Right lung (tissue), 5 donors: ENCODE results near the gene PAPOLB. TPM values are rescaled to one million over a fixed set of nuclear protein-coding genes. Genes with fewer than 3 reads are reported as not detected.
A peak's percentile ranks its signal among the peaks of the same experiment; 100 is the strongest.

Source experiments
- DNase-seq, 2 donors: peaks; one replicate each; pipeline ENCODE4 v3.0.0-alpha.2; 2013
- polyA plus RNA-seq, 5 donors: library from polyadenylated mRNA; unstranded; fragments of 120-200 nt; gene quantifications; one replicate each; pipeline versions ENCODE4 v1.2.1 to v1.2.3, GENCODE V29; 2013; ENCODE audit warnings: inconsistent platforms in 1 of 5, low replicate concordance in 1 of 5; ENCODE audit not compliant: insufficient read length in 5 of 5, insufficient read depth in 1 of 5

PAPOLB gene
- polyA plus RNA-seq, 5 donors, result 0.04 to 0.18 (median 0.09) TPM

DNA sequence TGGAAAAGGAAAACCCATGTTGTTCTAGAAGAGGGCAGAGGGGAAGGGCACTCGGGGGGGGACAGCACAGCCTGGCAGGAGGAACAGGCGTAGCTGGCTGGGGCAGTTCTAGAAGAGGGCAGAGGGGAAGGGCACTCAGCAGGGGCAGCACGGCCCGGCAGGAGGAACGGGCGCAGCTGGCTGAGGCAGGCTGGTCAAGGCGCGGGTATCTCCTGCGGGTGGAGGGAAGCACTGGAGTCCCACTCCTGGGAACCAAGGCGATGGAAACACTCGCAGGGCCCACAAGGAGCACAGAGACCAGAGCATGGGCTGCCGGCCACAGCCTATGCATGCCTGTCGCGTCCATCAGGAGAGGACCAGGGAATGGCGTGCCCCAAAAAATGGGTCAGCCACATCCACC lies 36.7 kb downstream of the PAPOLB start:
- no peak for DNase-seq

DNA sequence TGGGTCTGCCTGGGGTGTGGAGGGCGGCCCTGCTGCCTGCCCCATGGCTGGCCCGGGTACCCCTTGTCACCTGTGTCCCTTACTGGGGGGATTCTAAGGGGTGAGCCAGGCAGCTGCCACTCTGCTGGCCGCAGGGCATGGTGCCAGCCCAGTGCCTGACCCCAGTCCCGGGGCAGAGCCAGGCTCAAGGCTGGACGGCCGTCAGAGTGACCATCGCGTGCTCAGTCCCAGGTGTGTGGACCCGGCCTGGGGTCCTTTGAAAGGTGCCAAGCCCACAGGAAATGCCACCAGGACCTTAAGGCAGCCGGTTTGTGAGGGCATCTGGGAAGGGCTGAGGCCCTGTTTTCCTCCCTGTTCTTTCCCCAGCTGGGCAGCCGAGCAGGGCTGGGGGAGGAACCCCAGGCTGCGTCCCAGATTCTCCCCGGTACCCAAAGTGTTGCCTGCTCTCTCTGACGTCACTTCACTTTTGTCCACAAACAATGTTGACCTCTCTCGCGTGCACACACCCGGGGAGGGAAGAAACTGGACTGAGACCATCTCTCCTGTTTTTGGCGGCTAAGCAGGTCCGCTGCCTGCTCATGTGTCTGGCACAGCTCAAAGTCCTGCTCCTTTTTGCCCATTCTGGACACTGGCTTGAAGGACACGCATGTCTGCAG lies 37.6 kb downstream of the PAPOLB start:
- DNase-seq, result no peak

DNA sequence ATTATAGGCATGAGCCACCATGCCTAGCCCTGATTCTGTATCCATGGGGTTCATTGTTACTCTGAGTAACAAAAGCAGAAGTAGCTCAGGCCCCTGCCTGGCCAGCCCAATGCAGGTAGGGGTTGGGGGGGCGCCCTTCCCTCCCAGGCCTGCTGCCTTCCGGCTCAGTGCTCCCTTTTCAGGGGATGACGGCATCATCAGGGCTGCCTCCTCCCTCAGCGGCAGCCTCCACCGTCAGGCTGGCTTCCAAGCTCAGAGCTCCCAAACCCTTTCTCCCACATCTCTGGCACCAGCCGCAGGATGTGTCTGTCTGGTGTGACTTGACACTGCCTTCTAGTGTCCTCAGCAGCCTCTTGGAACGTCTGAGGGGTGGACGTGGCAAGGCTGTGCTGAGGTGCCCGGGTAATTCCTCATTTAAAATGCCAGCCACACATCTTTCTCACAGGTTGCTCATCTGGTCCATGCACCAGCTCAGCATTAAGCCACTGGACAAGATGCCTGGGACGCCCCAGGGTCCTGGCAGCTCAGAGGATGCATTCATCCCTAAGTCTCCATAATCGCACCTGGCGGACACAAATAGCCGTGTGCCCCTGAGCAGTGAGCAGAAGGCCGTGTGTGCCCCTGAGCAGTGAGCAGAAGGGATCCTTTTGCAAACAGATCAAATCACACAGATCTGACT lies 38.2 kb downstream of the PAPOLB start:
- DNase-seq, result no peak

DNA sequence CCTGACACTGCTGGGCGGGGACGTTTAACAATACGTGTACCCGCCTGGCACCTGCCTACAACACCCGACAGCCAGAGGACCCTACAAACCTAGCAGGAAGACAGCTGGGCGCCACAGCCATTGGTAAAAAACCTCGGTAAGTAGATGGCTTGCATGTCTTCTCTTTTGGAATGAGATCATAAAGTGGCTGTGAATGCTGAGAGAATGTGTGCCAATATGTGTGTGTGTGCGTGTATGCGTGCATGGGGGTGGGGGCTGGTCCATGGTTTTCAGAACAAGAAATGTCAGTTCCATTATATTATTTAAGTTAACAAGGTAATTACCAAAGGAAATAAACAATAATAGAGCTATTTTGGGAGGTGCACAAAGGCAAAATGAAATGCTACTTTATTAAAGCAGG lies 39.2 kb downstream of the PAPOLB start:
- DNase-seq, result no peak

DNA sequence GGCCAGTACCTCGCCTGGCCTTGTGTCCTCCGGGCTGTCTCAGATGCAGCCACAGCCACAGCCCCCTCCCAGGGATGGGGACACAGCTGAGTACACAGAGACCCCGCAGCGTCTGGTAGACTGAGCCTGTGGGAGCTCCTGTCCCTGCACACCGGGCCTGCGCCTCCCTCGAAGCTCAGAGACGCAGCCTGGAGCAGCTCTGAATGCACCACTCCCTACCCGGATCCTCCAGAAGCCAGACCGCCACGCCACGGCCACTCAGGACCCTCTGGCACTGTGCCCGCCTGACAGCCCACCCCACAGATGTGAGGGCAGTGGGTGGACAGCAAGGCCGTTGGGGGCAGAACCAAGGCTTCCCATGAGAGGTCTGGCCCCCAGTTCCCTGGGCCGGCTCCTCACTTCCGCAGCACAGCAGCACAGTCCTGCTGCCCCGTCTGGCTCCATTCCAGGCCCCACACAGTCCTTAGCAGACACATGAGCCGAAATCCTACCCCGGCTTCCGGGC lies 40.8 kb downstream of the PAPOLB start:
- no peak for DNase-seq

DNA sequence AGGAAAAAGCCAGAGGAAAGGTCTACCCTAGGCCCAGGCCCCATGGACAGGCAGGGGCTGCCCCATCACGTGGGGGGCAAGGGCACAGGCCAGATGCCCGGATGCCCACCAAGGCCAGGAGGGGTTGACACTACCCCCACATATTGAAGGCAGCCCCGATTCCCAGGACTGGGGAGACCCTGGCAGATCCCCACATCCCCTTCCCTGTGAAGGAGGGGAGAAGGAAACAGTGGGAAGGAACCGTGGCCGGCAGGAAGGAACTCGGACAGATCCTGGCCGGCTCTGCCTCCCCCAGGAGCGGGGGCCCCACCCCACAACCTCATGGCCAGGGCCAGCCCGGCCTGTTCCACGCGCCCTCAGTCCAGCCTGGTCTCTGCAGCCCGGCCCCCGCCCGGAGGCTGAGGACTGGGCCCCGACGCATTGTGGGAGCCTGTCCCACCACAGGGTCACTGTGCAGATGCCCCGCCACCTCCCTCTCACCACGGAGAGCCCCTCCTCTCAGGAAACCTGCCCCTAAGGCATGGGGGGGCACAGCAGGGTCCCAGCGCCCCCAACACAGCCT lies 41.3 kb downstream of the PAPOLB start:
- no peak for DNase-seq

DNA sequence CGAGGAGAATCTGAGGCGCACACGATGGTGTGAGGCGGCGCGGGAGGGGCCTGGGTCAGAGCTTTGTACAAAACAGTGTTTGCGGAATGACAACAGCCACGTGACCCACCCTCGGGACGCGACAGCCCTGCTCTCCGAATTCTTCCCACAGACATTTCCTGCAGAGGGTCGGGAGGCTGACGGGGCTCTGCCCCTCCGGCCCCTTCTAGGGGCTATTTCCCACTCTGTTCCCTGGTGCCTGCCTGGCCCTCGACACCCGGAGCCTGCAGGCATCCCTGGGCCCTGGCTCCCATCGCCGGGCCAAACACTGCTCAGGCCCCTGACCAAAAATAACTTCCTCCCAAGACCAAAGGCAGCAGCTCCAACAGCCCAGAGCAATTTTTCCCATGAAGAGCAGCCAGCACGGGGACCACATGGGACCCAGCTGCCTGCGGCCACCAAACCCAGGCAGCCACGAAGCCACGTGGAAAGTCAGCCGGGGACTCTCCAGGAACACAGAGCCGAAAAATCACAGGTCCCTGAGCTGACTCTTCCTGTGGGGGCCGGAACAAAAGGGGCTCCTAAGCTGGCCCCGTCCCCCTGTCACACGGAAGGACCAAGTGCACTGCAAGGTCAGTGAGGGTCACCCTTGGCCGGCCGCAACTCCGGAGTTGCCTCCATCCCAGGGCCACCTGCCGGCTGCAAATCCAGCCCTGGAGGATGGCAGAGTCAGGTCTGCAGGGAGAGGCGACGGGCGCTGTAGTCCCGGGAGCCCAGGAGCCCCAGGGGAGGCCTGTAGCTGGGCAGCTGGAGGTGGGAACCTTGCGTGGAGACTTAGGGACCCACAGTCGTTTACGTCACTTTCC lies 42.0 kb downstream of the PAPOLB start:
- DNase-seq, result no peak

DNA sequence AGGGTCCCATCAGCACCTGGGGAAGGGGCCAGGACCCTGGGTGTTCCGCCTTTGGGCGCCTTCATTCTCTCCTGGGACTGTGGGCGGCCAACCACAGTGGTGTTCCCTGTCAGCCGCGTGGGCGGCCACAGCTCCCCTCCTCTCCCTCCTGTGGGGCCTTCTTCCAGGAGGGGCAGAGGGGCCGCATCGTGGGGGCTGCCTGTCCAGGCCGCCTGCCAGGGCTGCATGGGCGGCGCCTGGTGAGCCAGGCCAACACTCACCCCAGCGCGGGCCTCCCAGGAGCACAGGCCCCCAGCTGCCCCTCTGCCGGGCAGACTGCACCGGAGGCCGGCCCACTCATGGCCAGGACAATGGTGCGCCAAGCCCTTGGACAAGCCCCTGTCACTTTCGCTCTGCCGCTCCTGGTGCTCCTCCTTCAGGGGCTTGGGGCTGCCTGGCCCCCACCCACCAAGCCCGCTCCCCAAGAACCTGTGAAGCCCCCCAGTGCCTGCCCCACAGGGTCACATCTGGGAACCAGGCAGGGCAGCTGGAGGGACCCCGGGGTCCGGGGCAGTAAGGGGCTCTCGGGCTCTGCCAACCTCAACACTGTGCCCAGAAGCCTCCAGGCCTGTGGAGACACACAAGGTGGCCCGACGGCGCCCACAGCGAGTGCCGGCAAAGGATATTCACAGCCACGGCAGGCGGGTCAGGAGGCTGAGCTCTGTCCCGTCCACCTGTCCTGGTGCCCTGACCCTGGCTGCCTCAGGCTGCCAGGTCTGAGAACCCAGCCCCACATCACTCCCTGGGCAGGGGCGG lies 43.6 kb downstream of the PAPOLB start:
- DNase-seq, result peak in 1 of 2 donors; percentile 47

DNA sequence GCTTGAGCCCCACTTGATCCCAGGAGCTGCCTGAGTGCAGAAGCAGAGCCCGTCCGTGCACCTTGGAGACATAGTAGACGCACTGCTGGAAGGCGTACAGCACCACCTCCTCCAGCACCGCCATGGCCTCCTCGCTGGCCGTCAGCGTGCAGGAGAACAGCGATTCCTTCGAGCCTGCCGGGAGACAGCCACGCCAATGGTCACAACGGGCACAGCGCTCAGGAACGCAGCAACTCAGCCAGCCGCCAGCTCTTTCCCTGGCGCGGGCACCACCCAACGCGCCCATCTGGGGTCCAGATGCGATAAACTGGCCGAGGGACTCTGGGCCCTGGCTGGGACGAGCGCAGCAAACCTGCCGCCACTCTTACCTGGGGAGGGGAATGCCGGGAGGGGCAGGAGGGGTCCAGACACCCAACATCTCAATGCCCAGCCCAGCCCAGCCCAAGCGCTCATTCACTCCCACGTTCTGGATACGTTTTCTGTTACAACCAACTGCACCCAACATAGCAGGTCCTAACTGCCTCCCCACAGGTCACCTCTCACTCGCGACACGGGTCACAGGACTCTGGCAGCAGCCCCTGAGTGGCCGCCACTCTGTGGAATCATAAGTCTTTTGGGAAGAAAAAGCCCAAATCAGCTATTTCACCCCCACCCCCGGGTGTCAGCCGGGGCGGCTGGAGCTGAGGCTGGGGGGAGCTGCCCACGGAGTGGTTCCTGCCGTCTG lies 44.5 kb downstream of the PAPOLB start:
- DNase-seq, result no peak

DNA sequence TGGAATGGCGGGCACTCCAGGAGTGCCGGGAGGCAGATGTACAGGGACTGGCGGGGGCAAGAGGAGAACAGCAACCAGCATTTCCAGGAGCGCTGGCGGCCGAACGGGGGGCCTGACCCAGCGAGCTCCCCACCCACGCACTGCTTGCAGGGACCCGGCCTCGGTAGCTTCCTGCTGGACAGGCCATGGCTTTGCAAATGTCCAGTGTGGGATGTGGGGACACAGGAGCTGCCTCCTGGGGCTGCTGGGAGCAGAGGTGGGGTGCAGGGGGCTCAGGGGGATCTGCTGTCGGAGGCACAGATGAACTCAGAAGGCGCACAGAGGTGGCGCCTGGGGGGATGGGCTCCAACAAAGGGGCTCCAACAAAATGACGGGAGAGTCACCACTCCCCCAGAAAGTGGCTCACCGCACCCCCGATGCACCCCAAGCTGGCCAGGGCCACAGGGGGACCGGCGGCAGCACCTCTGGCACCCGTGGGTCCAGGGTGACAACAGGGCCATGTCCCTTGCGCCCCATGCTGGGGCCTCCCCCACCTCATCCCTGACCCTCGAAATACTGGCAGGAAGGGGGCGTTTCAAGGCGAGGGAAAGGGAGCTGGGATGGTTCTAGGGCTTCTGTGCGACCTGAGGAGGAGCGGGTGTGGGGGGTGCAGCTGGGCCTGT lies 45.3 kb downstream of the PAPOLB start:
- no peak for DNase-seq

DNA sequence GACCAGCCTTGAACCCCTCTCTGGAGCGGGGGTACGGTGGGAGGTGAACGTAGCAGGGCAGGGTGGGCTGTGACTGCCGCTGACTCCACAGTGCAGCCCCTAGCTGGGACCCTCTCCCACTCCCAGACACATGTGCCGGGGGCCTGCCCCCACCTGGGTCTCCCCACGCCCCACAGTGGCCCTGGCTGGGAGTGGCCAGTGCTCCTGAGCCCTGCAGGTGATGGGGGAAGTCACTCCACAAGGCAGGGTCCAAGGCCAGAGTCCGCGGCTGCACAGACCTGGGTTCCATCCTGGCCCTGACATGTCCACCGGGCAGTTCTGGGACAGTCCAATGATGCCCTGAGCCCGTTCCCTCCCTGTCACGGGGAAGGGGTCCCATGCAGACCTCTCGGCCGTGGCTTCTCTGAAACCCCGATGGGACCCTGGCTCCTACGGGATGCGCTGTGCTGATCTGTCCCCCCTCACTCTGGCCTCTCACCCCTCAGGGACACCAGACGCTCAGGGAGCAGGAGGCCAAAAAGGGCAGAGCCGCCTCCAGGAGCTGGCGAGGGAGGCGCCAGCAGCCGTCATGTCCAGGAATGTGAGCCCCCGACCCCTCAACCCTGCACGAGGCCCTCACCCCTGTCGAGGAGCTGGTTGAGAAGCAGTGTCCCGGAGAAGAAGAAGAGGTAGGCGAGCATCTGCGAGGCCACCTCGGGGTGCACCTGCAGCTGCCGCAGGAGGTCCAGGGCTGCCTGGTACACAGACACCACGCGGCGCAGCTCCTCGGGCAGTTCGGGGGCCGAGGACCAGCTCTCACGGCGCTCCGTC lies 46.0 kb downstream of the PAPOLB start:
- DNase-seq, result no peak

DNA sequence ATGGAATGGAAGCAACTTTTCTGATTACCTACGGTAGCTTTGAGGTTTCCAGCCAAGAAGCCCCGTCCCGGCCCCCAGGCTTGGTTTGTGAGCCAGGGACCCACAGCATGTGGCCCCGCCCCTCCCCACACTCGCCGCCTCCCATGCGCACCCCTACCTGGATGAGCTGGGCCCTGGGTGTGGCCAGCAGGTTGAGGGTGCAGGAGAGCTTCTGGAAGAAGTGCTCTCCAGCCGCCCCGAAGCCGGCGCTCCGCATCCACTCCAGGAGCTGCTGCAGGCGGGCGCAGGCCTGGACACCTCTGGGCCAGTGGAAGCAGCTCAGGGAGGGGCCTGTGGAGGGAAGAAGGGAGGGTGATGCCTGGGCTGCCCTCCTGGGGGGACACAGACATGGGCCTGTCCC lies 46.7 kb downstream of the PAPOLB start:
- no peak for DNase-seq

DNA sequence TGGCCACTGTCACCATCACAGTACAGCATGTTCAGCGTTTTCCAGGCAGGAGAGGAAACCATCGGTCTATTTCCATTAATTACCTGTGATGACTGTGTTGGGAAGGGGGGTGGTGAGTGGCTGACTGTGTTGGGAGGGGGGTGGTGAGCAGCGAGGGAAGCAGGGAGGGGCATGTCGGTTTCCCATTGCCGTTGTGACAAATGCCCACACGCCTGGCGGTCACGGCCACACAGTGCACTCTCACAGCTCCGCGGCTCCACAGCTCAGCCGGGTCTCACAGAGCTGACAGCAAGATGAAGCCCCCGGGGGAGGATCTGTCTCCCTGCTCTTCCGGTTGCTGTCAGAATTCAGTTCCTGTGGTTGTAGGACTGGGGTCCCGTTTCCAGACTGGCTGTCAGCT lies 47.4 kb downstream of the PAPOLB start:
- DNase-seq, result no peak

DNA sequence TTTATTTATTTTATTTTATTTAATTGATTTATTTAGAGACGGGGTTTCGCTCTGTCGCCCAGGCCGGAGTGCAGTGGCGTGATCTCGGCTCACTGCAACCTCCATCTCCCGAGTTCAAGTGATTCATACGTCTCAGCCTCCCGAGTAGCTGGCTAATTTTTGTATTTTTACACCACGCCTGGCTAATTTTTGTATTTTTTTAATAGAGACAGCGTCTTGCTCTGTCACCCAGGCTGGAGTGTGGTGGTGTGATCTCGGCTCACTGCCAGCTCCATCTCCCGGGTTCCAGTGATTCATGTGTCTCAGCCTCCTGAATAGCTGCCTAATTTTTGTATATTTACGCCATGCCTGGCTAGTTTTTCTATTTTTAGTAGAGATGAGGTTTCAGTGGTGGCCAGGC lies 52.2 kb downstream of the PAPOLB start:
- DNase-seq, result no peak

DNA sequence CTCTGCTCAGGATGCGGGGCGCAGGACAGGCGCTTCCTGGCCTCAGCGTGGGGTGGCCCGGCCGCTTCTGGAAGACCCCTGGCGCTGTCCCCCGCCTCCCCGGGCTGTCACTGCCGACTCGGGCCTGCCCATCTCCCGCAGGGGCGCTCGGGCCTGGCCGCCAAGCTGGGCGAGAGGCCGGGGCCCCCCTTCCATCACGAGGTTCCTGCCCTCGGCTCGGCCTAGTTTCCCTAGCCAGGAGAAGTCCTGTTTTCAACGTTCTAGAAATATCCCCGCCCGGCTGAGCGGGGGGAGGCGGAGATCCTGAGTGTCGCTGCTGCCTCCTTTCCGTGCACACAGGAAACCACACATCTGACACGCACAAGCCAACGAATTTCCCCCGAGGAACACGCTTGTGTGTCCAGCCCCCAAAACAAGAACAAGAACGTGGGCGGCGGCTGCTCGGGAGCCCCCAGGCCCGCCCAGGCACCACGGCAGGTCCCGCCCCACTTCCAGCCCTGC lies 52.7 kb downstream of the PAPOLB start:
- DNase-seq, result no peak

DNA sequence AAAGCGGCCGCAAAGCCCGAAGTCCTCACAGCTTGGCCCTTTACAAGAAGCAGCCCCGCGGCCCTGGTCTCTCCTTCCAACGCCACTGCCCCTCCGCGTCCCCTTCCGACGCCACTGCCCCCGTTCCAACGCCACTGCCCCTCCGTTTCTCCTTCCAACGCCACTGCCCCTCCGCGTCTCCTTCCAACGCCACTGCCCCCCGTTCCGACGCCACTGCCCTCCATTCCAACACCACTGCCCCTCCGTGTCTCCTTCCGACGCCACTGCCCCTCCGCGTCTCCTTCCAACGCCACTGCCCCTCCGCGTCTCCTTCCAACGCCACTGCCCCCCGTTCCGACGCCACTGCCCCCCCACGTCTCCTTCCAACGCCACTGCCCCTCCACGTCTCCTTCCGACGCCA lies 53.3 kb downstream of the PAPOLB start:
- DNase-seq, result no peak

DNA sequence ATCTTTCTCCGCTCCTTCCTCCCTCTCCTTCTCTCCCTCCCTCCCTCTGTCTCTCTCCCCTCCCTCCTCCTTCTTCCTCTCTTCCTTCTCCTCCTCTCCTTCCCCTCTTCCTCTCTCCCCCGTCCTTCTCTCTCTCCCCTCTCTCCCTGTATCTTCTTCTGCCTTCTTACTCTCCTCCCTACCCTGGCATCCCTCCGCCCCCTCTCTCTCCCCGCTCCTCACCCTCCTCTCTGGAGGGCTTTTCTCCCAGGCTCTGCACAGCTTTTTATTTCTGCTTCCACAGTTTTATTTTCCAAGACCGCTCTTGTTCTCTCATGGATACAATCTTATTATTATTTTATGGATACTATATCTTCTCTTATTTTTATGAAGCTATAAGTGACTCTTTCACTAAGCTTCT lies 53.8 kb downstream of the PAPOLB start:
- no peak for DNase-seq
